D721Med (cell line): ENCODE measurements around the gene CARS1.

Experiments
- DNase-seq: peaks from one replicate; pipeline ENCODE4 v3.0.0; 2011; ENCODE audit warnings: low spot score; ENCODE audit not compliant: insufficient read length
- FAIRE-seq: peaks from 2 replicates; lab custom pipeline; 2011; peaks lifted over from hg19 to GRCh38; lab: Jason Lieb, UNC
- TF ChIP-seq, protein P1 (sequence below): IDR thresholded peaks from 2 replicates; pipeline ENCODE4 v1.5.1; 2012; ENCODE audit warnings: mild to moderate bottlenecking, control low read depth; ENCODE audit not compliant: insufficient read depth; ENCODE audit errors: missing control alignments

CARS1 gene

DNA sequence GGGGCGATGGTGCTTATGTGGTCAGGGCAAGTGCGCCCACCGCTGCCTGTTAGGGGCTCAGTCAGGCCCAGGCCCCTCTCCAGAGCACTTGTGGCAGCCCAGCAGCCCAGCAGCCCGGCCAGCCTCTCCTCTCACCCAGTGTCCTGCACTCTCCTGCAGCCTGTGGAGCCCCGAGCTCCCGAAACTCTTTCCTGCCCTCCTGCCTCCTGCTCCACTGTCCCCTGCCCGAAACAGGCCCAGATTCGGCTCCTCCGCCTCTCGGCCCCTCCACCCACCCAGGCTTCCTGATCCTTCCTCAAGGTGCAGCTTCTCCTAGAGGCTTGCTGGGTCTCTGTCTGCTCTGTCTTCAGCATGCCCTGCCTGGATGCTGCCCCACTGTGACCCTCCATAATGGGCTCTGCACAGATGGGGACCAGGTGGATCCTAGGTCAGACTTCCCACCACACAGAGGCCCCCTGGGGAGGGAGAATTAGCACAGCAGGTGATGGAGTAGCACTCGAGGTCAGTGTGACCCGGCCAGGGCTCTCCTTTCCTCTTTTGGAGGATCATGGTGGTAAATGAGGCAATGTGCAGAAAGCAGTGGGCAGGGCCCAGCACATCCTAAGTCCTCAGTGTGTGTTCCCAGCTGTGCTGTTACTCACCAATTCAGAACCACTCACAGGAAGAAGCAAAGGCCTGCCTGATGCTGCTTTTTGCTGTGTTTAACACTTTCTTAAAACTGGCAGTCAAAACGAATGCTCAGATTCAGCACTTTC lies 46.5 kb downstream of the CARS1 start:
- no peak for FAIRE-seq
- no peak for DNase-seq
- TF ChIP-seq, protein P1, sequence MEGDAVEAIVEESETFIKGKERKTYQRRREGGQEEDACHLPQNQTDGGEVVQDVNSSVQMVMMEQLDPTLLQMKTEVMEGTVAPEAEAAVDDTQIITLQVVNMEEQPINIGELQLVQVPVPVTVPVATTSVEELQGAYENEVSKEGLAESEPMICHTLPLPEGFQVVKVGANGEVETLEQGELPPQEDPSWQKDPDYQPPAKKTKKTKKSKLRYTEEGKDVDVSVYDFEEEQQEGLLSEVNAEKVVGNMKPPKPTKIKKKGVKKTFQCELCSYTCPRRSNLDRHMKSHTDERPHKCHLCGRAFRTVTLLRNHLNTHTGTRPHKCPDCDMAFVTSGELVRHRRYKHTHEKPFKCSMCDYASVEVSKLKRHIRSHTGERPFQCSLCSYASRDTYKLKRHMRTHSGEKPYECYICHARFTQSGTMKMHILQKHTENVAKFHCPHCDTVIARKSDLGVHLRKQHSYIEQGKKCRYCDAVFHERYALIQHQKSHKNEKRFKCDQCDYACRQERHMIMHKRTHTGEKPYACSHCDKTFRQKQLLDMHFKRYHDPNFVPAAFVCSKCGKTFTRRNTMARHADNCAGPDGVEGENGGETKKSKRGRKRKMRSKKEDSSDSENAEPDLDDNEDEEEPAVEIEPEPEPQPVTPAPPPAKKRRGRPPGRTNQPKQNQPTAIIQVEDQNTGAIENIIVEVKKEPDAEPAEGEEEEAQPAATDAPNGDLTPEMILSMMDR: no peak

DNA sequence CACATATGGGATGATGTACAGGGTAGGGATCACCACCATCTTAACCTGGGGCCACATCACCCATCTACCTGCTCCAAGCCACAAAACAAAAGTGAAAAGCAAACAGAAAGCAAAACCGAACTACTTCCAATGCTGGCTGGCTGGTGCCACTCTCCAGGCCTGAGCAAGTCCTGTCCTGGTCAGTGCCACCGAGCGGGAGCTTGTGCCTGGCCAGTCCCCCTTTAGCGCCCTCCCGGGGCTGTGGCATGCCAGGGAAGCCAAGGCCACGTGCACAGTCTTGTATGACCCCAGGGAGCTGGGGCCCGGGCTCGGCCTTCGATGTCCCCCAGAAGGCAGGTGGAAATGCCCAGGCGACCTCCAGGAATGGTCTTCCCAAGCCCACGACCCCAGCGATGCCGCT lies 47.2 kb downstream of the CARS1 start:
- TF ChIP-seq, protein P1: no peak
- no peak for FAIRE-seq
- no peak for DNase-seq

DNA sequence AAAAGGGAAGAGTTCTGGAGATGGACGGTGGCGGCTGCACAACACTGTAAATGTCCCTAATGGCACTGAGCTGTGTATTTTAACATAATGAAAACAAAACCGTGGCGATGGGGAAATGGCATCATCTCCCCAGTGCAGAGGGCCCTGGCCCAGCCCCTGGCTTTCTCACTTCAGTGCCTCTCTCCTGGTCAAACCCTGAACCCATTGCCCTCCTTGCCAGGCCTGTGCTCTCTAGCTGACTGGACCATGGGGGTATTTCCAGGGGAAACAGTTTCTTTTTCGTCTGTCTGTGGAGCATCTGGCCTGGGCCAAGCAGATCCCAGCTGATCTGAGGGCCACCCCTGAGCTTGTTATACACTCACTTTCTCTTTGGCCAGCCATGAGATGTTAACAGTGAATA lies 47.7 kb downstream of the CARS1 start:
- TF ChIP-seq, protein P1: no peak
- DNase-seq (no peak), FAIRE-seq (no peak)

DNA sequence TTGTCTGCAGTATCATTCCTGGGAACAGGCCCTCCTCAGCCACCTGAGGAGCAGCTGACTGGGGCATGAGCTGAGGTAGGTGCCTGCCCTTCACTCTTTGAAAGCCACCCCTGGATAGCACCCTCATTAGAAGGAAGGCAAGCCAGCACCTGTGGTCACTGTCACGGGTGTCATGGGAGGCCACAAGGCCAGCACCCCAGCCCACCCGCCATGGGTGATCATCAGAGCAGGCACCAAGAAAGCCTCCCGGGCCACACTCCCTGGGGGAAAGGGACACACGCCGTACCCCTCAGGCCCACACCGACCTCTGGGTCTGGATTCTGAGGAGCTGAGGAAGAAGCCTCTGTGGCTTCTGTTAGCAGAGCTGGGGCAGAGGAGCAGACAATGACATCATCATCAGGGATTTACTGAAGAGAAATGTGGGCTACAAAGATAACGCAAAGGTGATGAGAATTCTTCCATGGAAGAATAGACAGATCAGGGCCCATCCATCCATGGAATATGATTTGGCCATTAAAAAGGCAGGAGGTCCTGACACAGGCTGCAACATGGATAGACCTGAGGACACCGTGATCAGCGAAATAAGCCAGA lies 48.4 kb downstream of the CARS1 start:
- FAIRE-seq: no peak
- DNase-seq: no peak
- TF ChIP-seq, protein P1: no peak

DNA sequence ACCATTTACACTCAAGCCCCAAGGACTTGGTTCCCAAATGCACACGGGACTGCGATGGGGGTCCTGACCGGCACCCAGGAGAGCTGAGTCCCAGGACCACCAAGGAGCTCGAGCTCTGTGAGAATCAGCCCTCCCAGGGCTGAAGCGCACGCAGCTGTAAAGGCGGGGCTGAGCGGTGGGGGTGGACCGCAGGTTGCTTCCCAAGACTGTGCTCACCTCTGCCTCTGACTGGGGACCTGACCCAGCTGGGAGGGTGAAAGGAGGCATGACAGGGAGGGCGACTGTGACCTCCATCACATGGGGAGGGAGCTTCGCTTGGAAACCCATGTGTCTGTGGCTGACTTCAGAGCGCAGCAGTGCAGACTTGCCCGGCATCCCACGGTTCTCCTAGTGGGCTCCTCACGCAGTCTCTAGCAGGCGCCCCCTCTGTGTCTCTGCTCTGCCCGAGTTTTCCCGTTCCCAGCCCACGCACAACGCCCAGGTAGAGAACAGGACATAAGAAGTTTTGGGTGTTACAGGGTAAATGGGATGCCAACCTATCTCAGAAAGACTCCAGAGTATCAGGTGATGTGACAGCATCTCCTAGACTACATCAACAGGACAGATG lies 49.7 kb downstream of the CARS1 start:
- FAIRE-seq (no peak), DNase-seq (no peak)
- TF ChIP-seq, protein P1: no peak

DNA sequence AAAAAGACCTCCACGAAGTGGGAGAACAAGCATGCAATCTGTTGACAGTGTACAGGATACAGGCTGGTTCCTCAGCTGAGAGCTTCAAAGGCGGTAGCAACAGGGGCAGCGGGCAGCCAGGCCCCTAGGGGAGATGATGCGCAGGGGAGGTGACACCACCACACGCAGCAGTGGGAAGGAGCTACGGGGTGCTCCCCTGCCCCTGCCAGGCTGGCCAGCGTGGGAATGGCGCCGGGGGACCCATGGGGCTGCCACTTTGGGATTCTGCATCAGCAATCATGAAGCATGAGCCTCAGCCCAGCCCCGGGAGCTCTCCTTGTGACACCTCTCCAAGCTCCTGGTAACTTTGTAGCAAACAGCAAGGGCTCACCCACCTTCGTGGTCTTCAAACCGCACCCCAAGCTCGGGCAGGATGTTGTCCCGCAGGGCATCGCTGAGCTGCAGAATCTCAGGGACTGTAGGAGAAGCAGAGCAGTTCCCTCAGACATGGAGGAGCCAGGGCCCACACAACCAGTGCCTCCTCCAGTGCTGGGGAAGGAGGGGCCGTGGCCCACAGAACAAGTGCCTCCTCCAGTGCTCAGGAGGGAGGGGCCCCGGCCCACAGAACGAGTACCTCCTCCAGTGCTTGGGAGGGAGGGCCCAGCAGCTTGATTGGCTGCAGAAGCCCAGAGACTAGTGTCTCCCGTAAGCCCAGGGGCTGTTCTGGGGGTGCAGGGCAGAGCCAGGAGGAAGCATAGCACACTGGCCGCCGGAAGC lies 50.5 kb downstream of the CARS1 start:
- no peak for DNase-seq
- TF ChIP-seq, protein P1: no peak
- FAIRE-seq: no peak
